Tongue (tissue), 2 donors: ENCODE results near the gene CBFB. TPM values are rescaled to one million over a fixed set of nuclear protein-coding genes. Genes with fewer than 3 reads are reported as not detected.
"Not testable (repeated sequence)": the region's sequence is repeated elsewhere in the genome, so short reads cannot be mapped to it uniquely, and the experiment has no call there.

Experiments
- DNase-seq: peaks from one replicate; pipeline ENCODE4 v3.0.0-alpha.2; 2015
- total RNA-seq: library from RNA; depleted of rRNA; stranded (reverse); fragments of >200 nt; gene quantifications from one replicate; pipeline ENCODE4 v1.2.3, GENCODE V29; 2014

CBFB gene
- total RNA-seq, 1 donor from 2014 or later, result 52.6 TPM

GRCh38 chr16:67098599-67098998, 69.7 kb downstream of the CBFB start:
- no peak for DNase-seq

GRCh38 chr16:67100569-67101310, 71.8 kb downstream of the CBFB start:
- peak; percentile 35 for DNase-seq

GRCh38 chr16:67101311-67102082, 72.5 kb downstream of the CBFB start:
- no peak for DNase-seq

- DNase-seq, result peak; percentile 37
Measured at GRCh38 chr16:67104061-67104460, 75.1 kb downstream of the CBFB start.

GRCh38 chr16:67104845-67105244, 75.9 kb downstream of the CBFB start:
- no peak for DNase-seq

GRCh38 chr16:67105246-67105645, 76.3 kb downstream of the CBFB start:
- DNase-seq, result no peak

GRCh38 chr16:67105881-67106280, 76.9 kb downstream of the CBFB start:
- DNase-seq, result no peak

GRCh38 chr16:67108489-67108888, 79.5 kb downstream of the CBFB start:
- DNase-seq, result no peak

GRCh38 chr16:67108931-67109406, 80.0 kb downstream of the CBFB start:
- DNase-seq, result no peak

GRCh38 chr16:67109407-67110135, 80.6 kb downstream of the CBFB start, which contains the start of gene PHAF1:
Gene PHAF1 (plus strand): TSS chr16:67109941. CDS start chr16:67110176, 235 bp downstream.
- peak; percentile 97 for DNase-seq

- no peak for DNase-seq
Measured at GRCh38 chr16:67111951-67112444, 83.0 kb downstream of the CBFB start.

GRCh38 chr16:67112591-67113399, 83.8 kb downstream of the CBFB start:
- DNase-seq, result no peak

- DNase-seq, result no peak
Measured at GRCh38 chr16:67114793-67115192, 85.8 kb downstream of the CBFB start.

GRCh38 chr16:67115639-67116038, 86.7 kb downstream of the CBFB start:
- no peak for DNase-seq

GRCh38 chr16:67116388-67117311, 87.7 kb downstream of the CBFB start:
- DNase-seq, result no peak

GRCh38 chr16:67117716-67118115, 88.8 kb downstream of the CBFB start:
- no peak for DNase-seq

- DNase-seq, result no peak
Measured at GRCh38 chr16:67120025-67120424, 91.1 kb downstream of the CBFB start.

- DNase-seq, result not testable (repeated sequence)
Measured at GRCh38 chr16:67122799-67123198, 93.8 kb downstream of the CBFB start.

- DNase-seq, result no peak
Measured at GRCh38 chr16:67128417-67128816, 99.5 kb downstream of the CBFB start.

- no peak for DNase-seq
Measured at GRCh38 chr16:67128887-67129286, 99.9 kb downstream of the CBFB start.
